Panc1 (cell line): ENCODE results near the gene ESRRG.

Source experiments
- SIN3A ChIP-seq: IDR thresholded peaks from 2 replicates; pipeline ENCODE4 v1.6.1; 2012; ENCODE audit warnings: low read depth, mild to moderate bottlenecking, low read length, moderate library complexity, borderline replicate concordance; ENCODE audit not compliant: insufficient read depth
- TF ChIP-seq, protein P1 (sequence below): fragments of 450-650 bp; IDR thresholded peaks from 2 replicates; pipeline ENCODE4 v1.5.1; 2017; ENCODE audit warnings: mild to moderate bottlenecking

DNA sequence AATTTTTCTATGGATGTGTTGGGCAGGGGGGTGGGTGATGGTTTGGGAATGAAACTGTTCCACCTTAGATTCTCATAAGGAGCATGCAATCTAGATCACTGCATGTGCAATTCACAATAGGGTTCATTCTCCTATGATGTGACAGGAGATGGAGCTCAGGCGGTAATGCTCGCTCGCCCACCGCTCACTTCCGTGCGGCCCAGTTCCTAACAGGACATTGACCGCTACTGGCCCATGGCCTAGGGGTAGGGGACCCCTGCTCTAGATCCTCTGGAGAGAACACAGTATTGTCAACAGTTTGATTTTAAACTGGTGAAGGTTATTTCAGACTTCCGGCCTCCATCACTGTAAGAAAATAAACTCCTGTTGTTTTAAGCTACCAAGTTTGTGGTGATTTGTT lies 245.0 kb downstream of the ESRRG start:
- TF ChIP-seq, protein P1, sequence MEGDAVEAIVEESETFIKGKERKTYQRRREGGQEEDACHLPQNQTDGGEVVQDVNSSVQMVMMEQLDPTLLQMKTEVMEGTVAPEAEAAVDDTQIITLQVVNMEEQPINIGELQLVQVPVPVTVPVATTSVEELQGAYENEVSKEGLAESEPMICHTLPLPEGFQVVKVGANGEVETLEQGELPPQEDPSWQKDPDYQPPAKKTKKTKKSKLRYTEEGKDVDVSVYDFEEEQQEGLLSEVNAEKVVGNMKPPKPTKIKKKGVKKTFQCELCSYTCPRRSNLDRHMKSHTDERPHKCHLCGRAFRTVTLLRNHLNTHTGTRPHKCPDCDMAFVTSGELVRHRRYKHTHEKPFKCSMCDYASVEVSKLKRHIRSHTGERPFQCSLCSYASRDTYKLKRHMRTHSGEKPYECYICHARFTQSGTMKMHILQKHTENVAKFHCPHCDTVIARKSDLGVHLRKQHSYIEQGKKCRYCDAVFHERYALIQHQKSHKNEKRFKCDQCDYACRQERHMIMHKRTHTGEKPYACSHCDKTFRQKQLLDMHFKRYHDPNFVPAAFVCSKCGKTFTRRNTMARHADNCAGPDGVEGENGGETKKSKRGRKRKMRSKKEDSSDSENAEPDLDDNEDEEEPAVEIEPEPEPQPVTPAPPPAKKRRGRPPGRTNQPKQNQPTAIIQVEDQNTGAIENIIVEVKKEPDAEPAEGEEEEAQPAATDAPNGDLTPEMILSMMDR: no peak
- TF ChIP-seq SIN3A: no peak
